Motor neuron (in vitro differentiated cells): ENCODE results near the gene LUM. TPM values are rescaled to one million over a fixed set of nuclear protein-coding genes. Genes with fewer than 3 reads are reported as not detected.
"Not testable (repeated sequence)": the region's sequence is repeated elsewhere in the genome, so short reads cannot be mapped to it uniquely, and the experiment has no call there.

Experiments used
- ATAC-seq, 8 experiments: fragments of 200-7000 bp; cut with Tn5 transposase; replicated peaks in 6 of 8; 2 replicates each; pipeline ENCODE4 v1.8.0; 2021; ENCODE audit warnings: mild to moderate bottlenecking in 8 of 8, moderate library complexity in 8 of 8
- H3K27ac ChIP-seq, 2 donors: fragments of 250-450 bp; sonication (Bioruptor Pico); 2 replicates each; pipeline ENCODE4 v1.9.0; 2021; ENCODE audit warnings: antibody characterized with exemption in 2 of 2, mild to moderate bottlenecking in 2 of 2, moderate library complexity in 1 of 2
- H3K4me1 ChIP-seq, 2 donors: fragments of 250-450 bp; sonication (Bioruptor Pico); replicated peaks in 1 of 2; 2 replicates each; pipeline ENCODE4 v1.6.1; 2021; ENCODE audit warnings: antibody characterized with exemption in 2 of 2, mild to moderate bottlenecking in 2 of 2, moderate library complexity in 1 of 2
- H3K4me3 ChIP-seq, 5 donors: fragments of 250-450 bp; sonication (Bioruptor Pico); 2 replicates each; pipeline ENCODE4 v1.9.0; 2021; ENCODE audit warnings: antibody characterized with exemption in 5 of 5, mild to moderate bottlenecking in 5 of 5, moderate library complexity in 4 of 5
- WGBS, 10 experiments: fragments of 450-650 bp; shearing (Covaris generic); methylation state at CpG; one replicate each; pipeline ENCODE4 v1.0.0; 2022; 5-methylcytosine and 5-hydroxymethylcytosine counted together
- in situ Hi-C, 9 experiments: fragments of 400-800 bp; cut with MboI; loops; one replicate each; pipeline ENCODE4 v1.15.0; 2021; ENCODE audit warnings: low sequenced_read_pairs in 9 of 9, low pct_unique_long_range_greater_than_20kb in 2 of 9; ENCODE audit not compliant: unreplicated experiment in 9 of 9
- total RNA-seq, 8 experiments: library from RNA; unstranded; fragments of 300-600 nt; gene quantifications; 2 replicates each; pipeline versions ENCODE4 v1.2.3 to v1.2.4, GENCODE V29; 2022

The LUM gene
- total RNA-seq, 8 experiments from 2014 or later, result 0.17 to 345 (median 0.52) TPM; not detected in 2

GRCh38 chr12:91089953-91090352 lies 21.3 kb downstream of the LUM start:
- H3K4me3 ChIP-seq, H3K27ac ChIP-seq, in situ Hi-C loops, H3K4me1 ChIP-seq, ATAC-seq: not testable (repeated sequence)
- 54 to 100% (median 81%) methylated on average over 1 to 2 of the region's 2 CpGs; no CpG with 5 or more reads in 1 of the 10 experiments for WGBS, 10 experiments

DNA sequence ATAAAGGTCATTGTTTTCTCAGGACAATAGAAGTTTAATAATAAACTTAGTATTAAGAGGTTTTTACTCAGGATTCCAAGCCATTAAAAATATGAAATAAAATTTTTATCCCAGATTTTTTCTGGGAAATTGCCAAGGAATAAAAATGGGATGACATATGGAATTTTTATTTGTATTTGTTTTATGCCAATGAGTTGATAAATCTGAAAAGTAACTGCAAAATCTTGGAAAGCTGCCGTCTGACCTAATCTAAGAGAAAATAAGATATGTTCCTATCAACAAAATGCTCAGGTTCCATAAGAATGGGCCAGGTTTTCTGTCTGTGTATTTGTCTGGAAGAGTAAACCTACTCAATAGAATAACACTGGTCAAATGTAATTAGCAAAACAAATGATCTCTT lies 31.3 kb downstream of the LUM start:
- 63 to 100% (median 100%) methylated on average over 1 of the region's 1 CpG; no CpG with 5 or more reads in 3 of the 10 experiments for WGBS, 10 experiments
- Histone ChIP-seq H3K4me1 (no peaks in the 10 kb centered on the region), H3K27ac (no peak overlapping the region), H3K4me3 (no peak overlapping the region)
- in situ Hi-C loops, result no loop called here
- no peak for ATAC-seq

- Histone ChIP-seq H3K4me3 (no peak overlapping the region), H3K4me1 (no peaks in the 10 kb centered on the region), H3K27ac (no peak overlapping the region)
- no peak for ATAC-seq
- in situ Hi-C loops, result no loop called here
- 57 to 100% (median 86%) methylated on average over 1 of the region's 1 CpG; no CpG with 5 or more reads in 1 of the 10 experiments for WGBS, 10 experiments
Observed at GRCh38 chr12:91078501-91078900, 32.8 kb downstream of the LUM start.

GRCh38 chr12:91077228-91077954 lies 33.9 kb downstream of the LUM start:
- no peak overlapping the region for H3K27ac ChIP-seq
- H3K4me1 ChIP-seq, result no peaks in the 10 kb centered on the region
- no peak overlapping the region for H3K4me3 ChIP-seq
- no peak for ATAC-seq
- 64 to 100% (median 89%) methylated on average over 2 to 5 of the region's 5 CpGs for WGBS, 10 experiments
- in situ Hi-C loops, result no loop called here

GRCh38 chr12:91074851-91075250 lies 36.4 kb downstream of the LUM start:
- in situ Hi-C loops, result no loop called here
- ATAC-seq, result no peak
- Histone ChIP-seq H3K4me3 (no peak overlapping the region), H3K27ac (no peak overlapping the region), H3K4me1 (no peaks in the 10 kb centered on the region)
- 42 to 100% (median 75%) methylated on average over 1 of the region's 1 CpG; no CpG with 5 or more reads in 2 of the 10 experiments for WGBS, 10 experiments

GRCh38 chr12:91074154-91074709 lies 37.1 kb downstream of the LUM start:
- in situ Hi-C loops, result no loop called here
- Histone ChIP-seq H3K4me3 (no peak overlapping the region), H3K4me1 (no peaks in the 10 kb centered on the region), H3K27ac (no peak overlapping the region)
- peak in 3 of 8 experiments; percentile 42 to 91 (median 60) for ATAC-seq
- 4 to 100% (median 69%) methylated on average over 1 to 6 of the region's 6 CpGs; no CpG with 5 or more reads in 1 of the 10 experiments for WGBS, 10 experiments

- in situ Hi-C loops, result no loop called here
- Histone ChIP-seq H3K4me1 (no peaks in the 10 kb centered on the region), H3K27ac (no peak overlapping the region), H3K4me3 (no peak overlapping the region)
- ATAC-seq, result no peak
Observed at GRCh38 chr12:91073426-91073825, 37.9 kb downstream of the LUM start.

DNA sequence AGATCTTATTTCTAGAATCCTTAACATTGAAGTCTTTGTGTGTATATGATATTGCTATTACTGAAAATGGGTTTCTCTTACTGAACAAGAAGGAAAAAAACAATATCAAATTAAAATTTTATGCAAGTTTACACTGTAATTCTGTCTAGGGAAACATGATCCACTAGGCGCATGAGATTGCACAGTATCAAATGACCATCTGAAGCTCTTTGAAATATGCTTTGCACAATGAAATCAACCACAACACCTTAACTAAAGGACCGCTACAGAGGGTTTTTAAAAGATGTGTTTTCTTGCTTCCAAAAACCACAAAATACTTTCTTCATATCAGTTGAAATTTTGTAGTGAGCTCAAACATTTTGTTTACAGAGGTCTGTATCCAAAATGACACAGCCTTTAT lies 38.4 kb downstream of the LUM start:
- Histone ChIP-seq H3K4me3 (no peak overlapping the region), H3K4me1 (no peaks in the 10 kb centered on the region), H3K27ac (no peak overlapping the region)
- peak in 1 of 8 experiments; percentile 27 for ATAC-seq
- in situ Hi-C loops, result no loop called here
- 74 to 100% (median 88%) methylated on average over 1 to 2 of the region's 2 CpGs; no CpG with 5 or more reads in 1 of the 10 experiments for WGBS, 10 experiments

DNA sequence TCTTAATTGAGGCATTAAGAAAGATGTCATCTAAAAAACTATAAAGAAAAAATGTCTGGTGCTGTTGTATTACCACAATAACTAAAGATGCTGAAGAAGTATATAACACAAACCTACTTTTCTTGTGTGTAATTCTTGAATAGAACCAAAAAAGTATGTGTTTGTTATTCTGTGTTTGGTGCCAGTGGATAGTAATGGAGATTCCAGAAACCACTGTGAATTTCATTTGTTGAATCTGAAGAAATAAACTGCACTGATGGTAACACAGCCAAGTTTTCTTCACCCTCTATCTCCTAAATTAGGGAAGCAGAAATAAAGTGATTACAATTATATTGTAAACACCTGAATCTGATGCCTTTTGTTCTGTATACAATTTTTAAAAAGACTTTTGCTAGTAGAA lies 40.4 kb downstream of the LUM start:
- Histone ChIP-seq H3K4me1 (no peaks in the 10 kb centered on the region), H3K27ac (no peak overlapping the region), H3K4me3 (no peak overlapping the region)
- in situ Hi-C loops, result no loop called here
- ATAC-seq, result no peak

GRCh38 chr12:91065396-91065795 lies 45.9 kb downstream of the LUM start:
- H3K27ac ChIP-seq, result no peak overlapping the region
- 24 to 100% (median 95%) methylated on average over 1 to 3 of the region's 3 CpGs; no CpG with 5 or more reads in 2 of the 10 experiments for WGBS, 10 experiments
- ATAC-seq, result no peak
- no peak overlapping the region for H3K4me3 ChIP-seq
- H3K4me1 ChIP-seq, result no peaks in the 10 kb centered on the region
- in situ Hi-C loops, result no loop called here

DNA sequence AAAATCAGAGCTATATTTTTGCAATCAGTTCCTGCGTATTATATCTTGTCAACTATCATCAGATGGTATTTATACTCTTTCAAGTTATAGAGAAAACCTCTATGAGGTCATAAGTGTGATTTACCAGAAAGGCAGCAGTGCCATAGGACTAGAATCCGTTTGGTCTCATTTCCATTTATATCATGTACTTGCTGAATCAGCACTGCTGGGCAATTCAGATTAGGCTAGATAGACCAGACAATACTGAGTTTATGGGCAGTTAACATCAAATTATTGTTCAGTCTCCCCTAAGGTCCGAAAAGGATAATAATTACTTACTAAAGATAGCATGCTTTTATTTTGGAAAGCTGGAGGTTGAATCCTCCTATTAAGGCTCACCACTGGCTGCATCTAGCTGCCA lies 46.7 kb downstream of the LUM start:
- no peak for ATAC-seq
- no peak overlapping the region for H3K4me3 ChIP-seq
- 58 to 88% (median 76%) methylated on average over 1 to 3 of the region's 3 CpGs for WGBS, 10 experiments
- no peak overlapping the region for H3K27ac ChIP-seq
- in situ Hi-C loops, result no loop called here
- no peaks in the 10 kb centered on the region for H3K4me1 ChIP-seq

DNA sequence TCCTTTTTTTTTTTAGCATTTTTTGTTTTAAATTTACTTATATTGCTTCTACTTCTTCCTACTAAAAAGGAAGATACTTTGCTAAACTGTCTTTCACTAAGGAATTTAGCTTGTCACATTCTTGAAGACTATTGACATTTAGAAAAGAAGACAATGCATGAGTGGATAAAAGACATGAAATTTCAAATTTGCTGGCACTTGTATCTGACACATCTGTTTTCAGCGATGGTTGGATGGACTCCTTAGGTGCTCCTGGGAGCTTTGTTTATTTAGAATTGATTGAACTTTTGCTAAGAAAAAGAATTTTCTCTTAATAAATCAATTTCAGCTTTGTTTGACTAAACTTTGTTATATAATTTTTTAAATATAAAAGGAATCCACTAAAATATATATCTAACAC lies 50.2 kb downstream of the LUM start:
- no peak overlapping the region for H3K4me3 ChIP-seq
- ATAC-seq, result no peak
- H3K4me1 ChIP-seq, result no peaks in the 10 kb centered on the region
- in situ Hi-C loops, result no loop called here
- 20 to 100% (median 80%) methylated on average over 1 of the region's 1 CpG; no CpG with 5 or more reads in 1 of the 10 experiments for WGBS, 10 experiments
- no peak overlapping the region for H3K27ac ChIP-seq

DNA sequence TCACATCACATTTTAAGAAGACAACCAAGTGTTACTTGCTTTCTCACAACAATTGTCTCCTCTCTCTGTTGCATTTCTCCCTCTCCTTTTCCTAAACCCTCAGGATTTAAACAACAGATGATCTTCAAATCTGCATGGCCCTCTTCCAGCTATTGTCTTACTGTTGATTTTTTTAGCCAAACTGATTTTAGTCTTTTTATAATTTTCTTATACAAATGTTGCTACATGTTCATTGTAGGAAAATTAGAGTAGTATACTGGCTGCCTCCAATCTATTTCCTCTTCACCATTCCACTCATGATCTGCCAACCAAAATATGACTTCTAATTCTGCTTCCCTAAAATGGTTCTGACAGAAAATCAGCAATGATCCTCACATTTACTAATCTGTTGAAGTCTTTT lies 52.1 kb downstream of the LUM start:
- Histone ChIP-seq H3K4me3 (no peak overlapping the region), H3K27ac (no peak overlapping the region), H3K4me1 (no peaks in the 10 kb centered on the region)
- in situ Hi-C loops, result no loop called here
- ATAC-seq, result no peak

DNA sequence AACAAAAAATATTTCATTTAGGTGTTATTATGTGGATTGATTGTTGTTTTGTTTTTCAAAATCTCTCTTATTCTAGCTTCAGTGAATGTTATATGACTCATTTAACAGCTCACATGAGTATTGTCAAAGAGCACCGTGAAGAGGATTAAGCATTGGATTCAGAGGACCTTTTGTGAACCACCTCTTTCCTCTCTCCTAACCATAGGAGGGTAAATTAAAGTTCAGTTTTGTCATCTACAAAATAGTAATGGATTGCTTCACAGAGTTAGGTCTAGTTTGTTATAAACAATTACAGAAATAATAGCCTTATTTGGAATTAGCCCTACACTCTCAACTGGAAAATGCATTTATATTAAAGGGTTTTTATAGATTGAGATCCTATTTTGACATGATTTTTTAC lies 52.5 kb downstream of the LUM start:
- Histone ChIP-seq H3K27ac (no peak overlapping the region), H3K4me1 (no peaks in the 10 kb centered on the region), H3K4me3 (no peak overlapping the region)
- no peak for ATAC-seq
- in situ Hi-C loops, result no loop called here
- 0 to 100% (median 66%) methylated on average over 1 of the region's 1 CpG; no CpG with 5 or more reads in 4 of the 10 experiments for WGBS, 10 experiments
